Activated B cell treated with CpG ODN at 0.5 μM for 24 hours (primary cell): Measurements from ENCODE around the gene IL1RAPL1. TPM values are rescaled to one million over a fixed set of nuclear protein-coding genes. Genes with fewer than 3 reads are reported as not detected.

Source experiments
- ATAC-seq: fragments of 200-7000 bp; cut with Tn5 transposase; one replicate; pipeline ENCODE4 v1.10.0; 2021; ENCODE audit warnings: low read depth, mild to moderate bottlenecking, moderate library complexity
- CTCF ChIA-PET: fragments of 350-600 bp; sonication (Branson Sonifier 250); formaldehyde crosslinking; loops from one replicate; lab custom pipeline; 2021; ENCODE audit warnings: antibody characterized with exemption; lab: Charles Lee
- POLR2A ChIA-PET: fragments of 350-600 bp; sonication (Branson Sonifier 250); formaldehyde crosslinking; loops from one replicate; lab custom pipeline; 2021; ENCODE audit warnings: antibody characterized with exemption; lab: Charles Lee
- DNase-seq: peaks from one replicate; pipeline ENCODE4 v3.0.0; 2022
- H3K27ac Mint-ChIP-seq: one replicate; pipeline ENCODE4 v1.8.0; 2020; ENCODE audit warnings: mixed read lengths
- H3K27me3 Mint-ChIP-seq: one replicate; pipeline ENCODE4 v1.8.0; 2021; ENCODE audit warnings: mixed read lengths
- H3K36me3 Mint-ChIP-seq: one replicate; pipeline ENCODE4 v1.8.0; 2021; ENCODE audit warnings: low read depth, mixed read lengths
- H3K4me1 Mint-ChIP-seq: one replicate; pipeline ENCODE4 v1.8.0; 2021; ENCODE audit warnings: mixed read lengths
- H3K4me3 Mint-ChIP-seq: one replicate; pipeline ENCODE4 v1.8.0; 2020; ENCODE audit warnings: mild to moderate bottlenecking, mixed read lengths
- H3K9me3 Mint-ChIP-seq: one replicate; pipeline ENCODE4 v1.8.0; 2020; ENCODE audit warnings: mixed read lengths
- CTCF ChIP-seq: fragments of 200-600 bp; IDR thresholded peaks from one replicate; pipeline ENCODE4 v1.8.0; 2022; ENCODE audit warnings: antibody characterized with exemption, mild to moderate bottlenecking
- intact Hi-C: fragments of 100-400 bp; cut with micrococcal nuclease; formaldehyde crosslinking; loops from one replicate; pipeline ENCODE4 v1.15.1; 2024
- total RNA-seq: library from RNA; stranded (reverse); gene quantifications from 2 replicates; pipeline ENCODE4 v1.2.3, GENCODE V29; 2022

Gene IL1RAPL1
- total RNA-seq, 1 donor from 2014 or later: not detected

GRCh38 chrX:29662101-29662500, 1074.9 kb downstream of the IL1RAPL1 start:
- Mint-ChIP-seq H3K4me3 (no peak overlapping the region), H3K9me3 (no peaks in the 10 kb centered on the region), H3K27ac (no peak overlapping the region), H3K27me3 (no peaks in the 10 kb centered on the region), H3K4me1 (no peaks in the 10 kb centered on the region), H3K36me3 (no peaks in the 10 kb centered on the region)
- intact Hi-C loops: no loop called here
- DNase-seq: no peak
- ATAC-seq: no peak
- TF ChIP-seq CTCF: no peak
- ChIA-PET CTCF (no interaction called here), POLR2A (no interaction called here)

GRCh38 chrX:29662759-29663503, 1075.7 kb downstream of the IL1RAPL1 start:
- no peak for TF ChIP-seq CTCF
- Mint-ChIP-seq H3K9me3 (no peaks in the 10 kb centered on the region), H3K27ac (no peak overlapping the region), H3K36me3 (no peaks in the 10 kb centered on the region), H3K27me3 (no peaks in the 10 kb centered on the region), H3K4me1 (no peaks in the 10 kb centered on the region), H3K4me3 (no peak overlapping the region)
- DNase-seq (no peak), ATAC-seq (no peak)
- intact Hi-C loops: no loop called here
- POLR2A ChIA-PET: no interaction called here
- CTCF ChIA-PET: no interaction called here

- intact Hi-C loops: no loop called here
Measured at GRCh38 chrX:29665532-29665931, 1078.3 kb downstream of the IL1RAPL1 start.

GRCh38 chrX:29666366-29666765, 1079.1 kb downstream of the IL1RAPL1 start:
- DNase-seq (no peak), ATAC-seq (no peak)
- ChIA-PET CTCF (no interaction called here), POLR2A (no interaction called here)
- intact Hi-C loops: no loop called here
- no peaks in the 10 kb centered on the region for H3K27me3 Mint-ChIP-seq
- no peaks in the 10 kb centered on the region for H3K9me3 Mint-ChIP-seq
- H3K36me3 Mint-ChIP-seq: no peaks in the 10 kb centered on the region
- no peaks in the 10 kb centered on the region for H3K4me1 Mint-ChIP-seq
- no peak overlapping the region for H3K27ac Mint-ChIP-seq
- H3K4me3 Mint-ChIP-seq: no peak overlapping the region
- TF ChIP-seq CTCF: no peak

More at GRCh38 chrX:29665532-29665931, 1078.3 kb downstream of the IL1RAPL1 start:
- ChIA-PET CTCF (no interaction called here), POLR2A (no interaction called here)
- no peak overlapping the region for H3K4me3 Mint-ChIP-seq
- no peak for DNase-seq
- H3K36me3 Mint-ChIP-seq: no peaks in the 10 kb centered on the region
- ATAC-seq: no peak
- H3K4me1 Mint-ChIP-seq: no peaks in the 10 kb centered on the region
- TF ChIP-seq CTCF: no peak
- H3K27me3 Mint-ChIP-seq: no peaks in the 10 kb centered on the region
- H3K9me3 Mint-ChIP-seq: no peaks in the 10 kb centered on the region
- no peak overlapping the region for H3K27ac Mint-ChIP-seq

GRCh38 chrX:29671421-29671820, 1084.2 kb downstream of the IL1RAPL1 start:
- Mint-ChIP-seq H3K27me3 (no peaks in the 10 kb centered on the region), H3K27ac (no peak overlapping the region), H3K36me3 (no peaks in the 10 kb centered on the region), H3K4me3 (no peak overlapping the region), H3K9me3 (no peaks in the 10 kb centered on the region), H3K4me1 (no peaks in the 10 kb centered on the region)
- no peak for ATAC-seq
- no peak for DNase-seq
- intact Hi-C loops: no loop called here
- no peak for TF ChIP-seq CTCF
- CTCF ChIA-PET: no interaction called here
- POLR2A ChIA-PET: no interaction called here
